Measurements from ENCODE around the gene KIAA0825. TPM values are rescaled to one million over a fixed set of nuclear protein-coding genes. Genes with fewer than 3 reads are reported as not detected.
A peak's percentile ranks its signal among the peaks of the same experiment; 100 is the strongest.

KIAA0825 gene
- polyA plus RNA-seq, 1 of the 3 experiments (the other 2 are of a cell fraction): 0.61 TPM

GRCh38 chr5:94267350-94267899, 351.0 kb downstream of the KIAA0825 start:
- Histone ChIP-seq H3K4me3 (ENCODE audit: low read depth in 2 of 2, low read length in 1 of 2) (no peak overlapping the region), H4K20me1 (ENCODE audit: insufficient read depth) (no peaks in the 10 kb centered on the region), H2AFZ (ENCODE audit: low read depth) (no peak overlapping the region), H3K9me3 (peaks cover 5% of the 10 kb centered on the region; the same call in 1 of the 2 replicates), H3F3A (replicated peaks; ENCODE audit: insufficient read depth) (no peaks in the 10 kb centered on the region), H3K9me2 (no peaks in the 10 kb centered on the region), H3K36me3 (replicated peaks in 1 of 2; ENCODE audit: control insufficient read depth in 1 of 2, insufficient read depth in 2 of 2, low read length in 1 of 2) (no peaks in the 10 kb centered on the region), H3K4me1 (ENCODE audit: control insufficient read depth in 1 of 2, insufficient read depth in 2 of 2, low read depth in 1 of 2, low read length in 1 of 2) (no peaks in the 10 kb centered on the region), H3K79me2 (ENCODE audit: insufficient read depth) (no peaks in the 10 kb centered on the region), H3K27ac (ENCODE audit: low read depth in 2 of 2, low read length in 1 of 2) (no peak overlapping the region), H3K4me2 (no peak overlapping the region), H3K27me3 (ENCODE audit: insufficient read depth) (no peaks in the 10 kb centered on the region), H3K9ac (no peak overlapping the region)
- DNase-seq: no peak
- POLR2A ChIA-PET: no interaction called here
- TF ChIP-seq CTCF (IDR thresholded peaks at IDR 0.05) (no peak), USF1 (IDR thresholded peaks at IDR 0.05; ENCODE audit: borderline replicate concordance, low read depth) (no peak), MAX (IDR thresholded peaks at IDR 0.05; ENCODE audit: low read depth) (no peak), SIN3A (IDR thresholded peaks at IDR 0.05; ENCODE audit: borderline replicate concordance, low read depth, low read length) (no peak), TCF12 (IDR thresholded peaks at IDR 0.05) (no peak)
- 74% methylated on average over 4 of the region's 4 CpGs for WGBS (ENCODE audit: low lambda C conversion rate)
- CTCF ChIA-PET: no interaction called here

- H3K9me2 ChIP-seq: no peaks in the 10 kb centered on the region
- no peak overlapping the region for H2AFZ ChIP-seq (ENCODE audit: low read depth)
- no peak overlapping the region for H3K27ac ChIP-seq (ENCODE audit: low read depth in 2 of 2, low read length in 1 of 2)
- CTCF ChIA-PET: no interaction called here
- no peak overlapping the region for H3K4me2 ChIP-seq
- TF ChIP-seq EP300 (IDR thresholded peaks at IDR 0.05; ENCODE audit: borderline replicate concordance in 1 of 2, low read depth in 1 of 2, low read length in 1 of 2) (peak in 1 of 2 experiments; percentile 22; a peak in 1 of 4 replicates), JUND (IDR thresholded peaks at IDR 0.05) (0 out of 2 replicates have a peak, but pooled peaks have one; percentile 9), FOXJ3 (CRISPR knock-in tag; IDR thresholded peaks at IDR 0.05) (no peak)
- H3F3A ChIP-seq (replicated peaks; ENCODE audit: insufficient read depth): no peaks in the 10 kb centered on the region
- no peaks in the 10 kb centered on the region for H3K79me2 ChIP-seq (ENCODE audit: insufficient read depth)
- POLR2A ChIA-PET: no interaction called here
- DNase-seq: no peak
- H3K9me3 ChIP-seq: peaks cover 5% of the 10 kb centered on the region; the same call in 1 of the 2 replicates
- H3K9ac ChIP-seq: no peak overlapping the region
- no peaks in the 10 kb centered on the region for H3K27me3 ChIP-seq (ENCODE audit: insufficient read depth)
- no peaks in the 10 kb centered on the region for H3K36me3 ChIP-seq (replicated peaks in 1 of 2; ENCODE audit: control insufficient read depth in 1 of 2, insufficient read depth in 2 of 2, low read length in 1 of 2)
- H4K20me1 ChIP-seq (ENCODE audit: insufficient read depth): no peaks in the 10 kb centered on the region
- H3K4me1 ChIP-seq (ENCODE audit: control insufficient read depth in 1 of 2, insufficient read depth in 2 of 2, low read depth in 1 of 2, low read length in 1 of 2): no peaks in the 10 kb centered on the region
- H3K4me3 ChIP-seq (ENCODE audit: low read depth in 2 of 2, low read length in 1 of 2): no peak overlapping the region
These were observed 352.2 kb downstream of the KIAA0825 start for GRCh38 chr5:94266170-94266569.

- ChIA-PET CTCF (interaction anchor here (0.6 kb wide), 1 partner anchor 13 kb away, joined by 3 read pairs; no protein-coding TSS in a partner anchor), POLR2A (no interaction called here)
- H3K9me3 ChIP-seq: no peaks in the 10 kb centered on the region
- H3K4me1 ChIP-seq (ENCODE audit: control insufficient read depth in 1 of 2, insufficient read depth in 2 of 2, low read depth in 1 of 2, low read length in 1 of 2): no peaks in the 10 kb centered on the region
- no peak overlapping the region for H3K27ac ChIP-seq (ENCODE audit: low read depth in 2 of 2, low read length in 1 of 2)
- 52% methylated on average over 1 of the region's 1 CpG for WGBS (ENCODE audit: low lambda C conversion rate)
- H3K4me3 ChIP-seq (ENCODE audit: low read depth in 2 of 2, low read length in 1 of 2): no peak overlapping the region
- H3K9me2 ChIP-seq: no peaks in the 10 kb centered on the region
- no peaks in the 10 kb centered on the region for H3F3A ChIP-seq (replicated peaks; ENCODE audit: insufficient read depth)
- no peak overlapping the region for H3K9ac ChIP-seq
- H3K4me2 ChIP-seq: no peak overlapping the region
- no peak for DNase-seq
- H2AFZ ChIP-seq (ENCODE audit: low read depth): no peak overlapping the region
- no peaks in the 10 kb centered on the region for H4K20me1 ChIP-seq (ENCODE audit: insufficient read depth)
- H3K27me3 ChIP-seq (ENCODE audit: insufficient read depth): no peaks in the 10 kb centered on the region
- no peaks in the 10 kb centered on the region for H3K36me3 ChIP-seq (replicated peaks in 1 of 2; ENCODE audit: control insufficient read depth in 1 of 2, insufficient read depth in 2 of 2, low read length in 1 of 2)
- TF ChIP-seq YY1 (IDR thresholded peaks at IDR 0.05; ENCODE audit: low read depth): no peak
- no peak for TF ChIP-seq RXRA (IDR thresholded peaks at IDR 0.05; ENCODE audit: borderline replicate concordance, low read depth)
- TF ChIP-seq REST (IDR thresholded peaks at IDR 0.05; ENCODE audit: low read depth, low read length): no peak
- H3K79me2 ChIP-seq (ENCODE audit: insufficient read depth): no peaks in the 10 kb centered on the region
These were observed 355.3 kb downstream of the KIAA0825 start for GRCh38 chr5:94263068-94263467.
